Motor neuron (in vitro differentiated cells): ENCODE data around the gene SNRPD2. TPM values are rescaled to one million over a fixed set of nuclear protein-coding genes. Genes with fewer than 3 reads are reported as not detected.

Experiments used
- ATAC-seq, 8 experiments: fragments of 200-7000 bp; cut with Tn5 transposase; replicated peaks in 6 of 8; 2 replicates each; pipeline ENCODE4 v1.8.0; 2021; ENCODE audit warnings: mild to moderate bottlenecking in 8 of 8, moderate library complexity in 8 of 8
- H3K27ac ChIP-seq, 2 donors: fragments of 250-450 bp; sonication (Bioruptor Pico); 2 replicates each; pipeline ENCODE4 v1.9.0; 2021; ENCODE audit warnings: antibody characterized with exemption in 2 of 2, mild to moderate bottlenecking in 2 of 2, moderate library complexity in 1 of 2
- H3K4me1 ChIP-seq, 2 donors: fragments of 250-450 bp; sonication (Bioruptor Pico); replicated peaks in 1 of 2; 2 replicates each; pipeline ENCODE4 v1.6.1; 2021; ENCODE audit warnings: antibody characterized with exemption in 2 of 2, mild to moderate bottlenecking in 2 of 2, moderate library complexity in 1 of 2
- H3K4me3 ChIP-seq, 5 donors: fragments of 250-450 bp; sonication (Bioruptor Pico); 2 replicates each; pipeline ENCODE4 v1.9.0; 2021; ENCODE audit warnings: antibody characterized with exemption in 5 of 5, mild to moderate bottlenecking in 5 of 5, moderate library complexity in 4 of 5
- WGBS, 10 experiments: fragments of 450-650 bp; shearing (Covaris generic); methylation state at CpG; one replicate each; pipeline ENCODE4 v1.0.0; 2022; 5-methylcytosine and 5-hydroxymethylcytosine counted together
- in situ Hi-C, 9 experiments: fragments of 400-800 bp; cut with MboI; loops; one replicate each; pipeline ENCODE4 v1.15.0; 2021; ENCODE audit warnings: low sequenced_read_pairs in 9 of 9, low pct_unique_long_range_greater_than_20kb in 2 of 9; ENCODE audit not compliant: unreplicated experiment in 9 of 9
- total RNA-seq, 8 experiments: library from RNA; unstranded; fragments of 300-600 nt; gene quantifications; 2 replicates each; pipeline versions ENCODE4 v1.2.3 to v1.2.4, GENCODE V29; 2022

SNRPD2 gene
- total RNA-seq, 8 experiments from 2014 or later = 501 to 723 (median 595) TPM

GRCh38 chr19:45715139-45715538 is 23.4 kb upstream of the SNRPD2 start:
- H3K4me3 ChIP-seq = no peak overlapping the region
- H3K4me1 ChIP-seq = peaks cover 13 to 14% of the 10 kb centered on the region in 2 donors
- in situ Hi-C loops = no loop called here
- no peak for ATAC-seq
- H3K27ac ChIP-seq = no peak overlapping the region
- WGBS, 10 experiments = 20 to 100% (median 86%) methylated on average over 1 to 3 of the region's 3 CpGs; no CpG with 5 or more reads in 2 of the 10 experiments

- Histone ChIP-seq H3K4me3 (no peak overlapping the region), H3K27ac (no peak overlapping the region), H3K4me1 (peaks cover 8 to 9% of the 10 kb centered on the region in 2 donors)
- 67 to 100% (median 100%) methylated on average over 1 to 3 of the region's 15 CpGs; no CpG with 5 or more reads in 6 of the 10 experiments for WGBS, 10 experiments
- ATAC-seq = no peak
- in situ Hi-C loops = no loop called here
Measured at GRCh38 chr19:45713141-45713540, 21.4 kb upstream of the SNRPD2 start.

GRCh38 chr19:45712699-45713067 is 20.9 kb upstream of the SNRPD2 start:
- 60% methylated on average over 1 of the region's 25 CpGs; no CpG with 5 or more reads in 9 of the 10 experiments for WGBS, 10 experiments
- peaks cover 4 to 7% of the 10 kb centered on the region in 2 donors for H3K4me1 ChIP-seq
- no peak overlapping the region for H3K27ac ChIP-seq
- in situ Hi-C loops = no loop called here
- no peak for ATAC-seq
- no peak overlapping the region for H3K4me3 ChIP-seq

- ATAC-seq = peak in 1 of 8 experiments; percentile 4
- H3K4me1 ChIP-seq = peaks cover 4 to 7% of the 10 kb centered on the region in 2 donors
- H3K4me3 ChIP-seq = no peak overlapping the region
- no peak overlapping the region for H3K27ac ChIP-seq
- in situ Hi-C loops = no loop called here
- 87 to 92% (median 88%) methylated on average over 6 to 22 of the region's 76 CpGs; no CpG with 5 or more reads in 7 of the 10 experiments for WGBS, 10 experiments
Measured at GRCh38 chr19:45711851-45712698, 20.3 kb upstream of the SNRPD2 start.

GRCh38 chr19:45710356-45711130 is 18.8 kb upstream of the SNRPD2 start:
- Histone ChIP-seq H3K27ac (peak overlapping the region in 1 of 2 donors; percentile 49), H3K4me3 (no peak overlapping the region), H3K4me1 (peaks cover 0 to 3% of the 10 kb centered on the region in 2 donors)
- in situ Hi-C loops = no loop called here
- 51 to 86% (median 71%) methylated on average over 2 to 9 of the region's 10 CpGs for WGBS, 10 experiments
- no peak for ATAC-seq

GRCh38 chr19:45705710-45706415 is 14.1 kb upstream of the SNRPD2 start:
- Histone ChIP-seq H3K4me1 (peaks cover 0 to 3% of the 10 kb centered on the region in 2 donors), H3K27ac (no peak overlapping the region), H3K4me3 (no peak overlapping the region)
- in situ Hi-C loops = no loop called here
- no peak for ATAC-seq
- 80 to 97% (median 87%) methylated on average over 2 to 8 of the region's 12 CpGs; no CpG with 5 or more reads in 3 of the 10 experiments for WGBS, 10 experiments

GRCh38 chr19:45705115-45705514 is 13.4 kb upstream of the SNRPD2 start:
- Histone ChIP-seq H3K27ac (no peak overlapping the region), H3K4me3 (no peak overlapping the region), H3K4me1 (no peaks in the 10 kb centered on the region)
- 100% methylated on average over 1 to 5 of the region's 9 CpGs; no CpG with 5 or more reads in 6 of the 10 experiments for WGBS, 10 experiments
- in situ Hi-C loops = no loop called here
- no peak for ATAC-seq

- in situ Hi-C loops = no loop called here
- no peak for ATAC-seq
- Histone ChIP-seq H3K27ac (no peak overlapping the region), H3K4me3 (no peak overlapping the region), H3K4me1 (no peaks in the 10 kb centered on the region)
- 73 to 100% (median 100%) methylated on average over 1 to 5 of the region's 7 CpGs; no CpG with 5 or more reads in 3 of the 10 experiments for WGBS, 10 experiments
Measured at GRCh38 chr19:45701676-45702075, 9.9 kb upstream of the SNRPD2 start.

- Histone ChIP-seq H3K4me1 (peaks cover 7 to 10% of the 10 kb centered on the region in 2 donors), H3K27ac (peak overlapping the region; percentile 70 to 87), H3K4me3 (peak overlapping the region; percentile 48 to 74 (median 62))
- peak in 1 of 8 experiments; percentile 1 for ATAC-seq
- in situ Hi-C loops = loop anchor here in 1 of 9 experiments (25.0 kb wide), 1 partner anchor 181 kb away; the partner anchor contains the start of gene VASP
- 0 to 1% (median 0%) methylated on average over 1 to 17 of the region's 22 CpGs; no CpG with 5 or more reads in 3 of the 10 experiments for WGBS, 10 experiments
Measured at GRCh38 chr19:45693106-45693788, 1.5 kb upstream of the SNRPD2 start.

- in situ Hi-C loops = loop anchor here in 1 of 9 experiments (25.0 kb wide), 1 partner anchor 180 kb away; the partner anchor contains the start of gene VASP
- Histone ChIP-seq H3K4me1 (peaks cover 7 to 10% of the 10 kb centered on the region in 2 donors), H3K4me3 (peak within 1 kb of the TSS; percentile 48 to 74 (median 62)), H3K27ac (peak within 1 kb of the TSS; percentile 78 to 87)
- ATAC-seq = peak; percentile 84 to 92 (median 90)
- WGBS, 10 experiments = 0 to 2% (median 0%) methylated on average over 1 to 27 of the region's 70 CpGs; no CpG with 5 or more reads in 1 of the 10 experiments
Measured at GRCh38 chr19:45692187-45693105, 693 bp upstream of the SNRPD2 start, which contains the start of gene QPCTL. Gene QPCTL, plus strand, starts transcription at chr19:45692666. Its CDS starts 38 bp downstream, at chr19:45692704.

GRCh38 chr19:45687599-45687998 is 4.2 kb downstream of the SNRPD2 start:
- Histone ChIP-seq H3K4me3 (no peak overlapping the region), H3K27ac (no peak overlapping the region), H3K4me1 (peaks cover 4 to 6% of the 10 kb centered on the region in 2 donors)
- 90 to 100% (median 97%) methylated on average over 1 to 6 of the region's 9 CpGs; no CpG with 5 or more reads in 6 of the 10 experiments for WGBS, 10 experiments
- in situ Hi-C loops = loop anchor here in 1 of 9 experiments (25.0 kb wide), 1 partner anchor 175 kb away; the partner anchor contains the start of gene VASP
- no peak for ATAC-seq
